HepG2 (cell line): Measurements from ENCODE around the gene GABBR2. TPM values are rescaled to one million over a fixed set of nuclear protein-coding genes. Genes with fewer than 3 reads are reported as not detected.

Experiments
- ATAC-seq: fragments of 200-7000 bp; cut with Tn5 transposase; 3 replicates; pipeline ENCODE4 v1.9.1; 2020; ENCODE audit warnings: mild to moderate bottlenecking, moderate library complexity
- BruUV-seq: library from RNA; stranded (reverse); fragments of 400-500 nt; replicated peaks from 2 replicates; lab custom pipeline; 2021; lab: Mats Ljungman, UMichigan
- CTCF ChIA-PET: fragments of 300-600 bp; formaldehyde crosslinking; extraction: SDS; loops from one replicate; lab custom pipeline; 2021; ENCODE audit warnings: low total read pairs, inconsistent platforms, low intra/inter-chr PET ratio; lab: Yijun Ruan, JAX
- POLR2A ChIA-PET: fragments of 350-600 bp; sonication (Branson Sonifier 250); formaldehyde crosslinking; loops from one replicate; lab custom pipeline; 2020; ENCODE audit warnings: antibody characterized with exemption, inconsistent platforms; lab: Yijun Ruan, JAX
- DNase-seq: peaks from one replicate; pipeline ENCODE4 v3.0.0-alpha.2; 2015; ENCODE audit warnings: low spot score
- FAIRE-seq: peaks from 3 replicates; lab custom pipeline; 2011; peaks lifted over from hg19 to GRCh38; lab: Jason Lieb, UNC
- H2AFZ ChIP-seq: one replicate; pipeline ENCODE4 v1.6.1; 2011; ENCODE audit warnings: low read length, inconsistent platforms
- H3K27ac ChIP-seq: fragments of 300-600 bp; 3 replicates; pipeline ENCODE4 v1.8.0; 2011; ENCODE audit warnings: mixed run types, mild to moderate bottlenecking, mixed read lengths, low read length, inconsistent platforms; ENCODE audit not compliant: insufficient read depth; ENCODE audit errors: extremely low read length
- H3K27me3 ChIP-seq, 2 experiments: fragments of 200-600 bp in 1 of 2; 2 replicates in 1 of 2; 3 replicates in 1 of 2; pipeline versions ENCODE4 v1.6.0 to v1.8.0; 2011; ENCODE audit warnings: low read length in 2 of 2, mild to moderate bottlenecking in 2 of 2, moderate library complexity in 2 of 2, inconsistent platforms in 1 of 2; ENCODE audit not compliant: insufficient read depth in 2 of 2, control insufficient read depth in 1 of 2
- H3K36me3 ChIP-seq, 2 experiments: fragments of 200-600 bp in 1 of 2; replicated peaks in 1 of 2; 2 replicates in 1 of 2; 3 replicates in 1 of 2; pipeline versions ENCODE4 v1.5.1 to v1.8.0; 2011; ENCODE audit warnings: low read length in 2 of 2, inconsistent platforms in 1 of 2; ENCODE audit not compliant: insufficient read depth in 2 of 2, control insufficient read depth in 1 of 2
- H3K4me1 ChIP-seq: 2 replicates; pipeline ENCODE4 v1.5.1; 2012; ENCODE audit warnings: low read length, inconsistent platforms; ENCODE audit not compliant: insufficient read depth
- H3K4me2 ChIP-seq: 2 replicates; pipeline ENCODE4 v1.6.0; 2011; ENCODE audit warnings: low read depth, low read length, inconsistent platforms
- H3K4me3 ChIP-seq, 3 experiments: fragments of 200-600 bp in 1 of 3; sonication (generic), shearing (Covaris generic) in 1 of 3; replicated peaks in 1 of 3; 2 replicates each; pipeline ENCODE4 v1.5.1; 2011 to 2016; ENCODE audit warnings: low read length in 3 of 3, inconsistent platforms in 2 of 3, low read depth in 2 of 3, mild to moderate bottlenecking in 2 of 3, control low read depth in 1 of 3, mixed read lengths in 1 of 3; ENCODE audit not compliant: insufficient read depth in 1 of 3
- H3K79me2 ChIP-seq: one replicate; pipeline ENCODE4 v1.6.1; 2011; ENCODE audit warnings: low read length, inconsistent platforms; ENCODE audit not compliant: insufficient read depth
- H3K9ac ChIP-seq: 2 replicates; pipeline ENCODE4 v1.6.0; 2011; ENCODE audit warnings: mild to moderate bottlenecking, low read depth, low read length, inconsistent platforms; ENCODE audit not compliant: insufficient read depth
- H3K9me3 ChIP-seq: 2 replicates; pipeline ENCODE4 v1.5.1; 2012; ENCODE audit warnings: mild to moderate bottlenecking, low read length
- H4K20me1 ChIP-seq: 2 replicates; pipeline ENCODE4 v1.6.0; 2011; ENCODE audit warnings: inconsistent platforms, mild to moderate bottlenecking, low read length, moderate library complexity; ENCODE audit not compliant: insufficient read depth
- ELF4 ChIP-seq: sonication (generic); formaldehyde crosslinking; IDR thresholded peaks from 2 replicates; pipeline ENCODE4 v1.5.0; 2020; ENCODE audit warnings: missing genetic modification reagents, mild to moderate bottlenecking, moderate library complexity, borderline replicate concordance
- ERF ChIP-seq: IDR thresholded peaks from 2 replicates; pipeline ENCODE4 v1.6.1; 2018; ENCODE audit warnings: missing biosample characterization, missing genetic modification reagents
- MTA3 ChIP-seq: sonication (generic); formaldehyde crosslinking; IDR thresholded peaks from 2 replicates; pipeline ENCODE4 v1.4.0; 2020; ENCODE audit warnings: missing genetic modification reagents
- NR1H2 ChIP-seq: sonication (generic); formaldehyde crosslinking; IDR thresholded peaks from 2 replicates; pipeline ENCODE4 v1.8.1; 2022; ENCODE audit warnings: low read depth, missing genetic modification reagents, borderline replicate concordance
- RBM39 ChIP-seq: fragments of 200-400 bp; formaldehyde crosslinking; IDR thresholded peaks from one replicate; pipeline ENCODE4 v1.6.1; 2018; ENCODE audit warnings: antibody characterized with exemption, mild to moderate bottlenecking, low read depth, low read length; ENCODE audit not compliant: poor library complexity, severe bottlenecking
- SMYD3 ChIP-seq: sonication (generic); formaldehyde crosslinking; IDR thresholded peaks from 2 replicates; pipeline ENCODE4 v1.8.1; 2023; ENCODE audit warnings: mild to moderate bottlenecking, missing genetic modification reagents
- U2AF1 ChIP-seq: fragments of 200-400 bp; formaldehyde crosslinking; optimal IDR thresholded peaks from 2 replicates; pipeline ENCODE3; 2017; ENCODE audit warnings: mild to moderate bottlenecking, low read depth, low read length
- YEATS2 ChIP-seq: sonication (generic); formaldehyde crosslinking; IDR thresholded peaks from 2 replicates; pipeline ENCODE4 v1.4.0; 2020; ENCODE audit warnings: missing genetic modification reagents, borderline replicate concordance
- ZFP1 ChIP-seq: IDR thresholded peaks from 2 replicates; pipeline ENCODE4 v1.6.1; 2016
- ZNF138 ChIP-seq: sonication (generic); formaldehyde crosslinking; IDR thresholded peaks from 2 replicates; pipeline ENCODE4 v1.5.0; 2020; ENCODE audit warnings: mild to moderate bottlenecking, low read depth, missing genetic modification reagents
- ZNF264 ChIP-seq: sonication (generic); formaldehyde crosslinking; IDR thresholded peaks from 2 replicates; pipeline ENCODE4 v1.4.0; 2020; ENCODE audit warnings: missing genetic modification reagents
- ZNF326 ChIP-seq: sonication (generic); formaldehyde crosslinking; IDR thresholded peaks from 2 replicates; pipeline ENCODE4 v1.4.0; 2020; ENCODE audit warnings: missing genetic modification reagents, borderline replicate concordance
- ZNF749 ChIP-seq: sonication (generic); formaldehyde crosslinking; IDR thresholded peaks from 2 replicates; pipeline ENCODE4 v1.8.0; 2022; ENCODE audit warnings: mild to moderate bottlenecking, missing genetic modification reagents, moderate library complexity, borderline replicate concordance
- WGBS: methylation state at CpG from one replicate; pipeline ENCODE4 v1.1.6; 2017; ENCODE audit warnings: low lambda C conversion rate; 5-methylcytosine and 5-hydroxymethylcytosine counted together
- in situ Hi-C: cut with HindIII; loops from 2 replicates; pipeline ENCODE4 v1.10.0; 2017; ENCODE audit warnings: low pct_unique_long_range_greater_than_20kb; ENCODE audit not compliant: extremely low pct_ligation_motif_present
- intact Hi-C: fragments of 100-400 bp; cut with micrococcal nuclease; formaldehyde crosslinking; loops from one replicate; pipeline ENCODE4 v1.10.0; 2022; ENCODE audit not compliant: unreplicated experiment
- polyA plus RNA-seq, 8 experiments: library from polyadenylated mRNA; depleted of rRNA in 3 of 8; stranded (reverse) in 7 of 8; unstranded in 1 of 8; fragments of >200 nt; fragmentation: Illumina TruSeq in 4 of 8; extraction: Trizol in 4 of 8; gene quantifications; 2 replicates each; pipeline versions ENCODE4 v1.2.1 to v1.2.3, GENCODE V29; 2011 to 2016; ENCODE audit warnings: low read depth in 4 of 8, missing spikeins in 1 of 8, mixed read lengths in 1 of 8; ENCODE audit not compliant: insufficient read depth in 1 of 8
- total RNA-seq, 5 experiments: library from RNA; depleted of rRNA; stranded (reverse); fragments of >200 nt; fragmentation: Illumina TruSeq; extraction: Trizol; gene quantifications; 2 replicates each; pipeline ENCODE4 v1.2.3, GENCODE V29; 2016; ENCODE audit warnings: low read depth in 1 of 5
- TF ChIP-seq, protein P1 (sequence below): sonication (generic); formaldehyde crosslinking; IDR thresholded peaks from 2 replicates; pipeline ENCODE4 v1.4.0; 2020; ENCODE audit warnings: mild to moderate bottlenecking, missing genetic modification reagents
- TF ChIP-seq, protein P2 (sequence below): sonication (generic); formaldehyde crosslinking; IDR thresholded peaks from 2 replicates; pipeline ENCODE4 v1.4.0; 2020; ENCODE audit warnings: mild to moderate bottlenecking, missing genetic modification reagents
- TF ChIP-seq, protein P3 (sequence below): sonication (generic); formaldehyde crosslinking; IDR thresholded peaks from 2 replicates; pipeline ENCODE4 v1.4.0; 2020; ENCODE audit warnings: mild to moderate bottlenecking, missing genetic modification reagents
- TF ChIP-seq, protein P4 (sequence below): sonication (generic); formaldehyde crosslinking; IDR thresholded peaks from 2 replicates; pipeline ENCODE4 v1.5.1; 2020; ENCODE audit warnings: missing genetic modification reagents, mild to moderate bottlenecking, borderline replicate concordance

The GABBR2 gene
- total and polyA plus RNA-seq, 2 of the 13 experiments (the other 11 are each of a cell fraction or from before 2014, with no cell fraction given) = 0.02 TPM; not detected in 1

DNA sequence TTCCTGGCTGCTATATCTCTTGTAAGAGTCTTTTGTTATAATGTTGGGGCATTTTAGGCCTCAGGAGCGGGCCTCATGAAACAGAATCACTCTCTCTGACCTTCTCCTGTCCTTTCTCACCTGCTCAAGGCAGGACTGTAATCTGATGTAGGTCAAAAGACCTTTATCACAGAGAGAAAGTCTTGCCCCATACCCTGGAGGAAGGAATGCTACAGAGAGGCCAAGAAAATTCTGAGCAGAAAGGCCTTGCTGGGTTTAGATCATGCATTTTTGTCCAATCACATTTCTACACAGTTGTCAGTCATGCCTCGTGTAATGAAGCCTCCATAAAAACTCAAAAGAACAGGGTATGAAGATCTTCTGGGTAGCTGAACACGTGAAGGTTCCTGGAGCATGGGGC, 408.1 kb downstream of the GABBR2 start:
- CTCF ChIA-PET = no interaction called here
- H3K9me3 ChIP-seq = no peaks in the 10 kb centered on the region
- no peaks in the 10 kb centered on the region for H3K36me3 ChIP-seq
- H3K9ac ChIP-seq = no peak overlapping the region
- in situ Hi-C loops = no loop called here
- H4K20me1 ChIP-seq = no peaks in the 10 kb centered on the region
- no peak overlapping the region for H2AFZ ChIP-seq
- no peak for ATAC-seq
- TF ChIP-seq NR1H2 (CRISPR knock-in tag) (no peak), ZFP1 (CRISPR knock-in tag) (no peak), U2AF1 (no peak), ERF (no peak), RBM39 (no peak), ZNF749 (CRISPR knock-in tag) (no peak), YEATS2 (CRISPR knock-in tag) (no peak), SMYD3 (CRISPR knock-in tag) (no peak), ELF4 (CRISPR knock-in tag) (no peak), ZNF326 (CRISPR knock-in tag) (no peak), ZNF264 (CRISPR knock-in tag) (no peak), MTA3 (CRISPR knock-in tag) (no peak), ZNF138 (CRISPR knock-in tag) (no peak)
- TF ChIP-seq, protein P1, sequence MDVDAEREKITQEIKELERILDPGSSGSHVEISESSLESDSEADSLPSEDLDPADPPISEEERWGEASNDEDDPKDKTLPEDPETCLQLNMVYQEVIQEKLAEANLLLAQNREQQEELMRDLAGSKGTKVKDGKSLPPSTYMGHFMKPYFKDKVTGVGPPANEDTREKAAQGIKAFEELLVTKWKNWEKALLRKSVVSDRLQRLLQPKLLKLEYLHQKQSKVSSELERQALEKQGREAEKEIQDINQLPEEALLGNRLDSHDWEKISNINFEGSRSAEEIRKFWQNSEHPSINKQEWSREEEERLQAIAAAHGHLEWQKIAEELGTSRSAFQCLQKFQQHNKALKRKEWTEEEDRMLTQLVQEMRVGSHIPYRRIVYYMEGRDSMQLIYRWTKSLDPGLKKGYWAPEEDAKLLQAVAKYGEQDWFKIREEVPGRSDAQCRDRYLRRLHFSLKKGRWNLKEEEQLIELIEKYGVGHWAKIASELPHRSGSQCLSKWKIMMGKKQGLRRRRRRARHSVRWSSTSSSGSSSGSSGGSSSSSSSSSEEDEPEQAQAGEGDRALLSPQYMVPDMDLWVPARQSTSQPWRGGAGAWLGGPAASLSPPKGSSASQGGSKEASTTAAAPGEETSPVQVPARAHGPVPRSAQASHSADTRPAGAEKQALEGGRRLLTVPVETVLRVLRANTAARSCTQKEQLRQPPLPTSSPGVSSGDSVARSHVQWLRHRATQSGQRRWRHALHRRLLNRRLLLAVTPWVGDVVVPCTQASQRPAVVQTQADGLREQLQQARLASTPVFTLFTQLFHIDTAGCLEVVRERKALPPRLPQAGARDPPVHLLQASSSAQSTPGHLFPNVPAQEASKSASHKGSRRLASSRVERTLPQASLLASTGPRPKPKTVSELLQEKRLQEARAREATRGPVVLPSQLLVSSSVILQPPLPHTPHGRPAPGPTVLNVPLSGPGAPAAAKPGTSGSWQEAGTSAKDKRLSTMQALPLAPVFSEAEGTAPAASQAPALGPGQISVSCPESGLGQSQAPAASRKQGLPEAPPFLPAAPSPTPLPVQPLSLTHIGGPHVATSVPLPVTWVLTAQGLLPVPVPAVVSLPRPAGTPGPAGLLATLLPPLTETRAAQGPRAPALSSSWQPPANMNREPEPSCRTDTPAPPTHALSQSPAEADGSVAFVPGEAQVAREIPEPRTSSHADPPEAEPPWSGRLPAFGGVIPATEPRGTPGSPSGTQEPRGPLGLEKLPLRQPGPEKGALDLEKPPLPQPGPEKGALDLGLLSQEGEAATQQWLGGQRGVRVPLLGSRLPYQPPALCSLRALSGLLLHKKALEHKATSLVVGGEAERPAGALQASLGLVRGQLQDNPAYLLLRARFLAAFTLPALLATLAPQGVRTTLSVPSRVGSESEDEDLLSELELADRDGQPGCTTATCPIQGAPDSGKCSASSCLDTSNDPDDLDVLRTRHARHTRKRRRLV (CRISPR knock-in tag) = no peak
- TF ChIP-seq, protein P2, sequence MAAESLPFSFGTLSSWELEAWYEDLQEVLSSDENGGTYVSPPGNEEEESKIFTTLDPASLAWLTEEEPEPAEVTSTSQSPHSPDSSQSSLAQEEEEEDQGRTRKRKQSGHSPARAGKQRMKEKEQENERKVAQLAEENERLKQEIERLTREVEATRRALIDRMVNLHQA (CRISPR knock-in tag) = no peak
- TF ChIP-seq, protein P3, sequence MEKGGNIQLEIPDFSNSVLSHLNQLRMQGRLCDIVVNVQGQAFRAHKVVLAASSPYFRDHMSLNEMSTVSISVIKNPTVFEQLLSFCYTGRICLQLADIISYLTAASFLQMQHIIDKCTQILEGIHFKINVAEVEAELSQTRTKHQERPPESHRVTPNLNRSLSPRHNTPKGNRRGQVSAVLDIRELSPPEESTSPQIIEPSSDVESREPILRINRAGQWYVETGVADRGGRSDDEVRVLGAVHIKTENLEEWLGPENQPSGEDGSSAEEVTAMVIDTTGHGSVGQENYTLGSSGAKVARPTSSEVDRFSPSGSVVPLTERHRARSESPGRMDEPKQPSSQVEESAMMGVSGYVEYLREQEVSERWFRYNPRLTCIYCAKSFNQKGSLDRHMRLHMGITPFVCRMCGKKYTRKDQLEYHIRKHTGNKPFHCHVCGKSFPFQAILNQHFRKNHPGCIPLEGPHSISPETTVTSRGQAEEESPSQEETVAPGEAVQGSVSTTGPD = no peak
- TF ChIP-seq, protein P4, sequence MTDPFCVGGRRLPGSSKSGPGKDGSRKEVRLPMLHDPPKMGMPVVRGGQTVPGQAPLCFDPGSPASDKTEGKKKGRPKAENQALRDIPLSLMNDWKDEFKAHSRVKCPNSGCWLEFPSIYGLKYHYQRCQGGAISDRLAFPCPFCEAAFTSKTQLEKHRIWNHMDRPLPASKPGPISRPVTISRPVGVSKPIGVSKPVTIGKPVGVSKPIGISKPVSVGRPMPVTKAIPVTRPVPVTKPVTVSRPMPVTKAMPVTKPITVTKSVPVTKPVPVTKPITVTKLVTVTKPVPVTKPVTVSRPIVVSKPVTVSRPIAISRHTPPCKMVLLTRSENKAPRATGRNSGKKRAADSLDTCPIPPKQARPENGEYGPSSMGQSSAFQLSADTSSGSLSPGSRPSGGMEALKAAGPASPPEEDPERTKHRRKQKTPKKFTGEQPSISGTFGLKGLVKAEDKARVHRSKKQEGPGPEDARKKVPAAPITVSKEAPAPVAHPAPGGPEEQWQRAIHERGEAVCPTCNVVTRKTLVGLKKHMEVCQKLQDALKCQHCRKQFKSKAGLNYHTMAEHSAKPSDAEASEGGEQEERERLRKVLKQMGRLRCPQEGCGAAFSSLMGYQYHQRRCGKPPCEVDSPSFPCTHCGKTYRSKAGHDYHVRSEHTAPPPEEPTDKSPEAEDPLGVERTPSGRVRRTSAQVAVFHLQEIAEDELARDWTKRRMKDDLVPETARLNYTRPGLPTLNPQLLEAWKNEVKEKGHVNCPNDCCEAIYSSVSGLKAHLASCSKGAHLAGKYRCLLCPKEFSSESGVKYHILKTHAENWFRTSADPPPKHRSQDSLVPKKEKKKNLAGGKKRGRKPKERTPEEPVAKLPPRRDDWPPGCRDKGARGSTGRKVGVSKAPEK (CRISPR knock-in tag) = no peak
- TF ChIP-seq, all 625 proteins: peak for 0
- Histone ChIP-seq H3K79me2 (no peaks in the 10 kb centered on the region), H3K27ac (no peak overlapping the region), H3K4me2 (no peak overlapping the region), H3K4me3 (no peak overlapping the region), H3K27me3 (peaks cover 0 to 7% of the 10 kb centered on the region in 2 experiments; a peak in 1 of 5 replicates), H3K4me1 (no peaks in the 10 kb centered on the region)
- POLR2A ChIA-PET = no interaction called here
- FAIRE-seq (no peak), DNase-seq (no peak)
- 6% methylated on average over 3 of the region's 3 CpGs for WGBS
- intact Hi-C loops = no loop called here
- no TSS peak for BruUV-seq
